Stimulated activated effector memory CD8-positive, alpha-beta T cell treated with anti-CD3 and anti-CD28 coated beads, Interleukin-12 subunit alpha, Interleukin-12 subunit beta, amount 100 ng/mL, for 72 hours (primary cell): ENCODE results near the gene VAMP5.
A peak's percentile ranks its signal among the peaks of the same experiment; 100 is the strongest.
"Not testable (repeated sequence)": the region's sequence is repeated elsewhere in the genome, so short reads cannot be mapped to it uniquely, and the experiment has no call there.

ENCODE experiments used
- ATAC-seq: fragments of 150-1000 bp; cut with Tn5 transposase; 2 replicates; pipeline ENCODE4 v1.10.0; 2021
- DNase-seq, 2 donors: peaks; one replicate each; pipeline ENCODE4 v3.0.0; 2021 to 2022; ENCODE audit warnings: low spot score in 2 of 2
- H3K27ac Mint-ChIP-seq: one replicate; pipeline ENCODE4 v1.8.0; 2022; ENCODE audit warnings: mild to moderate bottlenecking, mixed read lengths
- H3K36me3 Mint-ChIP-seq: one replicate; pipeline ENCODE4 v1.8.0; 2022; ENCODE audit warnings: mild to moderate bottlenecking, mixed read lengths
- H3K4me1 Mint-ChIP-seq: one replicate; pipeline ENCODE4 v1.8.0; 2022; ENCODE audit warnings: mixed read lengths
- H3K4me3 Mint-ChIP-seq: one replicate; pipeline ENCODE4 v1.8.0; 2022; ENCODE audit warnings: mild to moderate bottlenecking, mixed read lengths
- H3K9me3 Mint-ChIP-seq: one replicate; pipeline ENCODE4 v1.8.0; 2022; ENCODE audit warnings: mixed read lengths

The VAMP5 gene

GRCh38 chr2:85584354-85584856 lies at the start of gene VAMP5:
Gene VAMP5, plus strand, starts transcription at chr2:85584431. Its CDS starts 60 bp downstream, at chr2:85584491.
- ATAC-seq (peak; percentile 66), DNase-seq (no peak)
- peaks cover 52% of the 10 kb centered on the region for H3K4me1 Mint-ChIP-seq
- H3K4me3 Mint-ChIP-seq, result peak within 1 kb of the TSS; percentile 75
- H3K9me3 Mint-ChIP-seq, result no peaks in the 10 kb centered on the region
- peak within 1 kb of the TSS; percentile 90 for H3K27ac Mint-ChIP-seq
- peaks cover 27% of the 10 kb centered on the region for H3K36me3 Mint-ChIP-seq

- DNase-seq (no peak), ATAC-seq (no peak)
- peaks cover 16% of the 10 kb centered on the region for H3K4me1 Mint-ChIP-seq
- no peaks in the 10 kb centered on the region for H3K9me3 Mint-ChIP-seq
- H3K36me3 Mint-ChIP-seq, result peaks cover 20% of the 10 kb centered on the region
- no peak overlapping the region for H3K27ac Mint-ChIP-seq
- no peak overlapping the region for H3K4me3 Mint-ChIP-seq
Measured at GRCh38 chr2:85534881-85535280, 49.4 kb upstream of the VAMP5 start.

GRCh38 chr2:85536479-85536878 lies 47.8 kb upstream of the VAMP5 start:
- H3K4me1 Mint-ChIP-seq, result peaks cover 28% of the 10 kb centered on the region
- no peaks in the 10 kb centered on the region for H3K9me3 Mint-ChIP-seq
- H3K4me3 Mint-ChIP-seq, result no peak overlapping the region
- peaks cover 36% of the 10 kb centered on the region for H3K36me3 Mint-ChIP-seq
- DNase-seq (no peak), ATAC-seq (no peak)
- no peak overlapping the region for H3K27ac Mint-ChIP-seq

- H3K4me1 Mint-ChIP-seq, result peaks cover 42% of the 10 kb centered on the region
- DNase-seq, result peak; percentile 18 to 73
- no peak for ATAC-seq
- peak overlapping the region; percentile 98 for H3K27ac Mint-ChIP-seq
- H3K36me3 Mint-ChIP-seq, result peaks cover 50% of the 10 kb centered on the region
- H3K9me3 Mint-ChIP-seq, result no peaks in the 10 kb centered on the region
- peak overlapping the region; percentile 92 for H3K4me3 Mint-ChIP-seq
Measured at GRCh38 chr2:85537600-85538506, 46.4 kb upstream of the VAMP5 start.

GRCh38 chr2:85538507-85539360 lies 45.5 kb upstream of the VAMP5 start, which contains the start of gene MAT2A:
Gene MAT2A, plus strand, starts transcription at chr2:85539168. Its CDS starts 120 bp downstream, at chr2:85539288.
- H3K27ac Mint-ChIP-seq, result peak within 1 kb of the TSS; percentile 98
- peaks cover 58% of the 10 kb centered on the region for H3K36me3 Mint-ChIP-seq
- peak within 1 kb of the TSS; percentile 92 for H3K4me3 Mint-ChIP-seq
- H3K4me1 Mint-ChIP-seq, result peaks cover 46% of the 10 kb centered on the region
- no peaks in the 10 kb centered on the region for H3K9me3 Mint-ChIP-seq
- peak; percentile 93 to 95 for DNase-seq
- peak; percentile 81 for ATAC-seq

GRCh38 chr2:85539361-85540132 lies 44.7 kb upstream of the VAMP5 start:
- Mint-ChIP-seq H3K27ac (peak overlapping the region; percentile 98), H3K4me3 (peak overlapping the region; percentile 92), H3K36me3 (peaks cover 67% of the 10 kb centered on the region), H3K4me1 (peaks cover 53% of the 10 kb centered on the region), H3K9me3 (no peaks in the 10 kb centered on the region)
- ATAC-seq (peak; percentile 60), DNase-seq (peak; percentile 68 to 89)

GRCh38 chr2:85540133-85540648 lies 44.0 kb upstream of the VAMP5 start:
- H3K4me1 Mint-ChIP-seq, result peaks cover 54% of the 10 kb centered on the region
- H3K9me3 Mint-ChIP-seq, result no peaks in the 10 kb centered on the region
- H3K36me3 Mint-ChIP-seq, result peaks cover 73% of the 10 kb centered on the region

GRCh38 chr2:85541262-85541661 lies 43.0 kb upstream of the VAMP5 start:
- H3K4me1 Mint-ChIP-seq, result peaks cover 51% of the 10 kb centered on the region
- H3K36me3 Mint-ChIP-seq, result peaks cover 84% of the 10 kb centered on the region
- H3K4me3 Mint-ChIP-seq, result peak overlapping the region; percentile 92
- ATAC-seq, result no peak
- DNase-seq, result no peak
- no peaks in the 10 kb centered on the region for H3K9me3 Mint-ChIP-seq
- H3K27ac Mint-ChIP-seq, result peak overlapping the region; percentile 98

More at GRCh38 chr2:85540133-85540648, 44.0 kb upstream of the VAMP5 start:
- Mint-ChIP-seq H3K27ac (peak overlapping the region; percentile 98), H3K4me3 (peak overlapping the region; percentile 92)
- ATAC-seq (no peak), DNase-seq (no peak)

- Mint-ChIP-seq H3K4me1 (peaks cover 49% of the 10 kb centered on the region), H3K27ac (peak overlapping the region; percentile 98), H3K4me3 (peak overlapping the region; percentile 92), H3K36me3 (peaks cover 90% of the 10 kb centered on the region), H3K9me3 (no peaks in the 10 kb centered on the region)
- DNase-seq, result no peak
- no peak for ATAC-seq
Measured at GRCh38 chr2:85541753-85542457, 42.3 kb upstream of the VAMP5 start.

- Mint-ChIP-seq H3K27ac (peak overlapping the region; percentile 98), H3K36me3 (peaks cover 99% of the 10 kb centered on the region), H3K4me3 (peak overlapping the region; percentile 92), H3K4me1 (peaks cover 41% of the 10 kb centered on the region), H3K9me3 (no peaks in the 10 kb centered on the region)
- DNase-seq, result no peak
- no peak for ATAC-seq
Measured at GRCh38 chr2:85542777-85543176, 41.5 kb upstream of the VAMP5 start.

GRCh38 chr2:85544254-85544691 lies 40.0 kb upstream of the VAMP5 start:
- not testable (repeated sequence) for ATAC-seq, DNase-seq, H3K4me3 Mint-ChIP-seq, H3K9me3 Mint-ChIP-seq
- Mint-ChIP-seq H3K4me1 (peaks cover 37% of the 10 kb centered on the region), H3K36me3 (peaks cover 96% of the 10 kb centered on the region), H3K27ac (peak overlapping the region; percentile 98)

GRCh38 chr2:85544915-85545779 lies 39.1 kb upstream of the VAMP5 start:
- Mint-ChIP-seq H3K27ac (peak overlapping the region; percentile 77), H3K36me3 (peaks cover 96% of the 10 kb centered on the region), H3K4me1 (peaks cover 35% of the 10 kb centered on the region)
- ATAC-seq, H3K4me3 Mint-ChIP-seq, DNase-seq, H3K9me3 Mint-ChIP-seq: not testable (repeated sequence)

GRCh38 chr2:85545780-85546240 lies 38.4 kb upstream of the VAMP5 start:
- ATAC-seq (peak; percentile 4), DNase-seq (no peak)
- Mint-ChIP-seq H3K4me3 (no peak overlapping the region), H3K36me3 (peaks cover 96% of the 10 kb centered on the region), H3K9me3 (no peaks in the 10 kb centered on the region), H3K4me1 (peaks cover 29% of the 10 kb centered on the region), H3K27ac (peak overlapping the region; percentile 77)
